ENCODE results near the gene ERAP2.

Gene ERAP2

DNA sequence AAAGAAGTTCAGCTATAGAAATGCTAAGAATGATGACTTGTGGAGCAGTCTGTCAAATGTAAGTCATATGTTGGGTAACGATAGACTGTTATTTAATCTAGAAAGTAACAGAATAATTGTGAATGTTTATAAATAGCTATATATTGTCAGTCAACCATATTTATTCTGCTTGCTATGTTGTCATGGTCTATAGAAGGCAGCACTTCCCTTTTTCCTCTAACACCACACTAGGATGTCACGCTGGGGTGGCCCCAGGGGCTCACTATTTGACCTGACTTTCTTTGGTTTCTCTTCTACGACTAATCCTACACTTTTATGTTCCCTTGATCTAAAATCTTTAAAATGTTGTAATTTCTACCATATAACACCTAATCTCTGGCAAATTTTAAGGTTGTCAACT, 20.5 kb downstream of the ERAP2 start:
- H3K9ac ChIP-seq (ENCODE audit: low read length in 2 of 2) = no peak overlapping the region
- H3K4me1 ChIP-seq (ENCODE audit: control insufficient read depth, insufficient read depth, low read length) = no peaks in the 10 kb centered on the region
- H3K36me3 ChIP-seq (ENCODE audit: control insufficient read depth in 2 of 2, insufficient read depth in 2 of 2, low read length in 2 of 2) = peaks cover 4 to 8% of the 10 kb centered on the region in 2 donors
- H3K9me3 ChIP-seq (ENCODE audit: control insufficient read depth in 2 of 2, low read length in 2 of 2) = no peaks in the 10 kb centered on the region
- no peaks in the 10 kb centered on the region for H3K27me3 ChIP-seq (ENCODE audit: control insufficient read depth in 1 of 2, insufficient read depth in 2 of 2, low read length in 2 of 2)
- no peak overlapping the region for H3K27ac ChIP-seq (ENCODE audit: low read length)
- H3K4me3 ChIP-seq (ENCODE audit: low read length in 2 of 2) = no peak overlapping the region

- H3K9me3 ChIP-seq (ENCODE audit: control insufficient read depth in 2 of 2, low read length in 2 of 2) = no peaks in the 10 kb centered on the region
- no peak overlapping the region for H3K4me3 ChIP-seq (ENCODE audit: low read length in 2 of 2)
- H3K27ac ChIP-seq (ENCODE audit: low read length) = no peak overlapping the region
- no peaks in the 10 kb centered on the region for H3K27me3 ChIP-seq (ENCODE audit: control insufficient read depth in 1 of 2, insufficient read depth in 2 of 2, low read length in 2 of 2)
- no peaks in the 10 kb centered on the region for H3K4me1 ChIP-seq (ENCODE audit: control insufficient read depth, insufficient read depth, low read length)
- no peak overlapping the region for H3K9ac ChIP-seq (ENCODE audit: low read length in 2 of 2)
- H3K36me3 ChIP-seq (ENCODE audit: control insufficient read depth in 2 of 2, insufficient read depth in 2 of 2, low read length in 2 of 2) = peaks cover 7 to 8% of the 10 kb centered on the region in 2 donors
These were observed 25.1 kb downstream of the ERAP2 start for GRCh38 chr5:96901384-96901783.

- peaks cover 7 to 8% of the 10 kb centered on the region in 2 donors for H3K36me3 ChIP-seq (ENCODE audit: control insufficient read depth in 2 of 2, insufficient read depth in 2 of 2, low read length in 2 of 2)
- H3K27ac ChIP-seq (ENCODE audit: low read length) = no peak overlapping the region
- H3K9me3 ChIP-seq (ENCODE audit: control insufficient read depth in 2 of 2, low read length in 2 of 2) = no peaks in the 10 kb centered on the region
- no peaks in the 10 kb centered on the region for H3K4me1 ChIP-seq (ENCODE audit: control insufficient read depth, insufficient read depth, low read length)
- no peak overlapping the region for H3K4me3 ChIP-seq (ENCODE audit: low read length in 2 of 2)
- no peak overlapping the region for H3K9ac ChIP-seq (ENCODE audit: low read length in 2 of 2)
- H3K27me3 ChIP-seq (ENCODE audit: control insufficient read depth in 1 of 2, insufficient read depth in 2 of 2, low read length in 2 of 2) = no peaks in the 10 kb centered on the region
These were observed 25.5 kb downstream of the ERAP2 start for GRCh38 chr5:96901841-96902240.

DNA sequence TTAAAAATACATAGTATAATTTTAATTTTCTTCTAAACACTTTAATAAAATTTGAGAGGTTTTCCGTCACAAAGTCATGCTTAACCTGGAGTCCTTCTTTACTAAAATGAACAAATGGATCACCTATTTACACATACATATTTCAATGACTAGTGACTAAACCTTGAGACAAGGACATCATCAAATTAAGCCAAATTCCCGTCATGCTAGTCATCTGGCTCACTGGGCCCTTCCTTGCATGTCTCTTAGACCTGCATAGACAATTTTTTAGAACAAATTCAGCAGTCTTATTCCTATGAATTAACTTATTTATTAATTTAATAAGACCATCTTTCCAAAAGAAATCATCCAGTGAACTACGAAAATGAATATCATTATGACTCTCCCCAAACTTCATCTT, 26.6 kb downstream of the ERAP2 start:
- Histone ChIP-seq H3K36me3 (ENCODE audit: control insufficient read depth in 2 of 2, insufficient read depth in 2 of 2, low read length in 2 of 2) (peaks cover 7 to 8% of the 10 kb centered on the region in 2 donors), H3K9me3 (ENCODE audit: control insufficient read depth in 2 of 2, low read length in 2 of 2) (no peaks in the 10 kb centered on the region), H3K4me1 (ENCODE audit: control insufficient read depth, insufficient read depth, low read length) (no peaks in the 10 kb centered on the region), H3K9ac (ENCODE audit: low read length in 2 of 2) (no peak overlapping the region), H3K4me3 (ENCODE audit: low read length in 2 of 2) (no peak overlapping the region), H3K27me3 (ENCODE audit: control insufficient read depth in 1 of 2, insufficient read depth in 2 of 2, low read length in 2 of 2) (no peaks in the 10 kb centered on the region), H3K27ac (ENCODE audit: low read length) (no peak overlapping the region)

- Histone ChIP-seq H3K4me1 (ENCODE audit: control insufficient read depth, insufficient read depth, low read length) (no peaks in the 10 kb centered on the region), H3K9me3 (ENCODE audit: control insufficient read depth in 2 of 2, low read length in 2 of 2) (no peaks in the 10 kb centered on the region), H3K9ac (ENCODE audit: low read length in 2 of 2) (no peak overlapping the region), H3K27ac (ENCODE audit: low read length) (no peak overlapping the region), H3K4me3 (ENCODE audit: low read length in 2 of 2) (no peak overlapping the region), H3K27me3 (ENCODE audit: control insufficient read depth in 1 of 2, insufficient read depth in 2 of 2, low read length in 2 of 2) (no peaks in the 10 kb centered on the region), H3K36me3 (ENCODE audit: control insufficient read depth in 2 of 2, insufficient read depth in 2 of 2, low read length in 2 of 2) (peaks cover 7 to 8% of the 10 kb centered on the region in 2 donors)
These were observed 27.0 kb downstream of the ERAP2 start for GRCh38 chr5:96903300-96903699.

- Histone ChIP-seq H3K4me1 (ENCODE audit: control insufficient read depth, insufficient read depth, low read length) (no peaks in the 10 kb centered on the region), H3K36me3 (ENCODE audit: control insufficient read depth in 2 of 2, insufficient read depth in 2 of 2, low read length in 2 of 2) (peaks cover 5 to 11% of the 10 kb centered on the region in 2 donors), H3K9ac (ENCODE audit: low read length in 2 of 2) (no peak overlapping the region), H3K27me3 (ENCODE audit: control insufficient read depth in 1 of 2, insufficient read depth in 2 of 2, low read length in 2 of 2) (no peaks in the 10 kb centered on the region), H3K9me3 (ENCODE audit: control insufficient read depth in 2 of 2, low read length in 2 of 2) (no peaks in the 10 kb centered on the region), H3K4me3 (ENCODE audit: low read length in 2 of 2) (no peak overlapping the region), H3K27ac (ENCODE audit: low read length) (no peak overlapping the region)
These were observed 28.0 kb downstream of the ERAP2 start for GRCh38 chr5:96904054-96904931.

DNA sequence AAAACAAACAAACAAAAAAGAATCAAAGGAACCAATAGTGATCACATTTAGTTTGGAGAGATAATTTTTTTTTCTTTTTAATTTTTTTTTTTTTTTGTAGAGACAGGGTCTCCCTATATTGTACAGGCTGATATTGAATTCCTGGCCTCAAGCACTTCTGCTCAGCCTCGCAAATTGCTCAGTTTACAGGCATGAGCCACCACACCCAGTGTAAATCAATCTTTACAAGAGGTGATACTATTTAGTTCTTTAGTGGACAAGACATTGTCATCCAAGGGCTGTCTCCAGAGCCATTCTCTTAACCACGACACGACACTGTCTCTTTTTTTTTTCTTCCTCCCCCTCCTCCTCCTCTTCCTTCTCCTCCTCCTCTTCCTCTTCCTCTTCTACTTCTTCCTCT, 29.6 kb downstream of the ERAP2 start:
- Histone ChIP-seq H3K9me3 (ENCODE audit: control insufficient read depth in 2 of 2, low read length in 2 of 2) (no peaks in the 10 kb centered on the region), H3K4me3 (ENCODE audit: low read length in 2 of 2) (no peak overlapping the region), H3K27ac (ENCODE audit: low read length) (no peak overlapping the region), H3K27me3 (ENCODE audit: control insufficient read depth in 1 of 2, insufficient read depth in 2 of 2, low read length in 2 of 2) (no peaks in the 10 kb centered on the region), H3K36me3 (ENCODE audit: control insufficient read depth in 2 of 2, insufficient read depth in 2 of 2, low read length in 2 of 2) (peaks cover 8 to 9% of the 10 kb centered on the region in 2 donors), H3K4me1 (ENCODE audit: control insufficient read depth, insufficient read depth, low read length) (no peaks in the 10 kb centered on the region), H3K9ac (ENCODE audit: low read length in 2 of 2) (no peak overlapping the region)

DNA sequence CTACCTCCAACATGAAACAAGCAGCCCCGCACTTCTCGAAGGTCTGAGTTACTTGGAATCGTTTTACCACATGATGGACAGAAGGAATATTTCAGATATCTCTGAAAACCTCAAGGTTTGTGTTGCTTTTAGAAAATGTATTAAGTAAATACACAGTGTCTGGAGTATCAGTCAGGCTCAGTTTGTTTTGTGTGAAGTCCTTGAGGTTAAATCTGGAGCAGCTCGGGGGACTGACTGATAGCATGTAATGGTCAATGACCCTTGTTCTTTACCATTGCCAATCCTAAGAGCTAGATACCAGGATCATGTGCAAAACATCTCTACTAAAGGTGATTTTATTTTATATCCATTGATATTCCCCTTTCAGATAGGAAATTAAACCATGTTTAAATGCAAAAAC, 32.7 kb downstream of the ERAP2 start:
- Histone ChIP-seq H3K4me3 (ENCODE audit: low read length in 2 of 2) (no peak overlapping the region), H3K27me3 (ENCODE audit: control insufficient read depth in 1 of 2, insufficient read depth in 2 of 2, low read length in 2 of 2) (no peaks in the 10 kb centered on the region), H3K9ac (ENCODE audit: low read length in 2 of 2) (no peak overlapping the region), H3K4me1 (ENCODE audit: control insufficient read depth, insufficient read depth, low read length) (no peaks in the 10 kb centered on the region), H3K36me3 (ENCODE audit: control insufficient read depth in 2 of 2, insufficient read depth in 2 of 2, low read length in 2 of 2) (peaks cover 7 to 9% of the 10 kb centered on the region in 2 donors), H3K27ac (ENCODE audit: low read length) (no peak overlapping the region), H3K9me3 (ENCODE audit: control insufficient read depth in 2 of 2, low read length in 2 of 2) (no peaks in the 10 kb centered on the region)

GRCh38 chr5:96909435-96909834, 33.1 kb downstream of the ERAP2 start:
- no peak overlapping the region for H3K27ac ChIP-seq (ENCODE audit: low read length)
- no peak overlapping the region for H3K9ac ChIP-seq (ENCODE audit: low read length in 2 of 2)
- no peaks in the 10 kb centered on the region for H3K27me3 ChIP-seq (ENCODE audit: control insufficient read depth in 1 of 2, insufficient read depth in 2 of 2, low read length in 2 of 2)
- no peaks in the 10 kb centered on the region for H3K4me1 ChIP-seq (ENCODE audit: control insufficient read depth, insufficient read depth, low read length)
- peaks cover 6 to 7% of the 10 kb centered on the region in 2 donors for H3K36me3 ChIP-seq (ENCODE audit: control insufficient read depth in 2 of 2, insufficient read depth in 2 of 2, low read length in 2 of 2)
- H3K4me3 ChIP-seq (ENCODE audit: low read length in 2 of 2) = no peak overlapping the region
- no peaks in the 10 kb centered on the region for H3K9me3 ChIP-seq (ENCODE audit: control insufficient read depth in 2 of 2, low read length in 2 of 2)

GRCh38 chr5:96911139-96911538, 34.8 kb downstream of the ERAP2 start:
- Histone ChIP-seq H3K27me3 (ENCODE audit: control insufficient read depth in 1 of 2, insufficient read depth in 2 of 2, low read length in 2 of 2) (no peaks in the 10 kb centered on the region), H3K9ac (ENCODE audit: low read length in 2 of 2) (no peak overlapping the region), H3K4me3 (ENCODE audit: low read length in 2 of 2) (no peak overlapping the region), H3K27ac (ENCODE audit: low read length) (no peak overlapping the region), H3K36me3 (ENCODE audit: control insufficient read depth in 2 of 2, insufficient read depth in 2 of 2, low read length in 2 of 2) (peaks cover 6% of the 10 kb centered on the region in 2 donors), H3K4me1 (ENCODE audit: control insufficient read depth, insufficient read depth, low read length) (no peaks in the 10 kb centered on the region), H3K9me3 (ENCODE audit: control insufficient read depth in 2 of 2, low read length in 2 of 2) (no peaks in the 10 kb centered on the region)

GRCh38 chr5:96913233-96913632, 36.9 kb downstream of the ERAP2 start:
- H3K9ac ChIP-seq (ENCODE audit: low read length in 2 of 2) = no peak overlapping the region
- no peaks in the 10 kb centered on the region for H3K4me1 ChIP-seq (ENCODE audit: control insufficient read depth, insufficient read depth, low read length)
- no peaks in the 10 kb centered on the region for H3K9me3 ChIP-seq (ENCODE audit: control insufficient read depth in 2 of 2, low read length in 2 of 2)
- H3K27me3 ChIP-seq (ENCODE audit: control insufficient read depth in 1 of 2, insufficient read depth in 2 of 2, low read length in 2 of 2) = no peaks in the 10 kb centered on the region
- H3K27ac ChIP-seq (ENCODE audit: low read length) = no peak overlapping the region
- H3K36me3 ChIP-seq (ENCODE audit: control insufficient read depth in 2 of 2, insufficient read depth in 2 of 2, low read length in 2 of 2) = peaks cover 6% of the 10 kb centered on the region in 2 donors
- H3K4me3 ChIP-seq (ENCODE audit: low read length in 2 of 2) = no peak overlapping the region

Measured in stomach smooth muscle (tissue), 2 donors.